PC-9 (cell line): ENCODE data around the gene UBE2S. TPM values are rescaled to one million over a fixed set of nuclear protein-coding genes. Genes with fewer than 3 reads are reported as not detected.

Experiments used
- BruUV-seq: library from RNA; stranded (reverse); fragments of 400-500 nt; replicated peaks from 2 replicates; lab custom pipeline; 2021; lab: Mats Ljungman, UMichigan
- CTCF ChIA-PET: fragments of 300-600 bp; sonication (Branson Sonifier 250); formaldehyde crosslinking; loops from one replicate; lab custom pipeline; 2022; ENCODE audit warnings: antibody characterized with exemption; lab: Charles Lee
- POLR2A ChIA-PET: fragments of 300-600 bp; sonication (Branson Sonifier 250); formaldehyde crosslinking; loops from one replicate; lab custom pipeline; 2022; ENCODE audit warnings: antibody characterized with exemption; ENCODE audit not compliant: unreplicated experiment; lab: Charles Lee
- DNase-seq, 2 experiments: peaks; one replicate each; pipeline versions ENCODE4 v3.0.0 to v3.0.0-alpha.2; 2015 to 2022; ENCODE audit warnings: mixed read lengths in 1 of 2
- H2AFZ ChIP-seq: fragments of 200-600 bp; sonication (generic); 2 replicates; pipeline ENCODE4 v1.8.1; 2017; ENCODE audit warnings: antibody characterized with exemption
- H3F3A ChIP-seq: fragments of 200-600 bp; sonication (generic); 2 replicates; pipeline ENCODE4 v1.8.1; 2017; ENCODE audit warnings: antibody characterized with exemption, mild to moderate bottlenecking, low read depth; ENCODE audit not compliant: insufficient read depth
- H3K27ac ChIP-seq: fragments of 200-600 bp; sonication (generic); 2 replicates; pipeline ENCODE4 v1.6.1; 2016; ENCODE audit warnings: mixed run types
- H3K27me3 ChIP-seq: fragments of 200-600 bp; sonication (generic); 2 replicates; pipeline ENCODE4 v1.6.1; 2016; ENCODE audit warnings: low read depth, mixed run types; ENCODE audit not compliant: insufficient read depth
- H3K36me3 ChIP-seq: fragments of 200-600 bp; sonication (generic); 2 replicates; pipeline ENCODE4 v1.6.1; 2016; ENCODE audit warnings: low read depth, mixed run types
- H3K4me1 ChIP-seq: fragments of 200-600 bp; sonication (generic); replicated peaks from 2 replicates; pipeline ENCODE4 v1.6.1; 2016; ENCODE audit warnings: mixed run types; ENCODE audit not compliant: insufficient read depth
- H3K4me2 ChIP-seq: fragments of 200-600 bp; sonication (generic); 2 replicates; pipeline ENCODE4 v1.6.1; 2017; ENCODE audit warnings: mixed run types
- H3K4me3 ChIP-seq: fragments of 200-600 bp; sonication (generic); 2 replicates; pipeline ENCODE4 v1.6.1; 2016; ENCODE audit warnings: mixed run types
- H3K79me2 ChIP-seq: fragments of 200-600 bp; sonication (generic); 2 replicates; pipeline ENCODE4 v1.6.1; 2017; ENCODE audit warnings: low read depth, mixed run types
- H3K9me2 ChIP-seq: fragments of 200-600 bp; sonication (generic); 2 replicates; pipeline ENCODE4 v1.8.1; 2017; ENCODE audit warnings: mild to moderate bottlenecking; ENCODE audit not compliant: insufficient read depth
- H3K9me3 ChIP-seq: fragments of 200-600 bp; sonication (generic); 2 replicates; pipeline ENCODE4 v1.8.1; 2016; ENCODE audit warnings: low read depth; ENCODE audit not compliant: insufficient read depth
- H4K20me1 ChIP-seq: fragments of 200-600 bp; sonication (generic); 2 replicates; pipeline ENCODE4 v1.8.1; 2017; ENCODE audit not compliant: insufficient read depth
- EZH2 ChIP-seq: fragments of 200-600 bp; sonication (generic); IDR thresholded peaks from 2 replicates; pipeline ENCODE4 v1.8.0; 2017; ENCODE audit warnings: antibody characterized with exemption, low read depth
- intact Hi-C: fragments of 100-400 bp; cut with micrococcal nuclease; formaldehyde crosslinking; loops from one replicate; pipeline ENCODE4 v1.10.0; 2022; ENCODE audit not compliant: unreplicated experiment
- total RNA-seq: library from RNA; stranded (reverse); gene quantifications from 2 replicates; pipeline ENCODE4 v1.2.3, GENCODE V29; 2021
- TF ChIP-seq, protein P1 (sequence below): fragments of 200-600 bp; sonication (generic); conservative IDR thresholded peaks from 2 replicates; pipeline ENCODE4 v1.6.1; 2017; ENCODE audit warnings: mixed run types, antibody characterized with exemption, mild to moderate bottlenecking, moderate library complexity

The UBE2S gene
- total RNA-seq, 1 experiment from 2014 or later, result 359 TPM

DNA sequence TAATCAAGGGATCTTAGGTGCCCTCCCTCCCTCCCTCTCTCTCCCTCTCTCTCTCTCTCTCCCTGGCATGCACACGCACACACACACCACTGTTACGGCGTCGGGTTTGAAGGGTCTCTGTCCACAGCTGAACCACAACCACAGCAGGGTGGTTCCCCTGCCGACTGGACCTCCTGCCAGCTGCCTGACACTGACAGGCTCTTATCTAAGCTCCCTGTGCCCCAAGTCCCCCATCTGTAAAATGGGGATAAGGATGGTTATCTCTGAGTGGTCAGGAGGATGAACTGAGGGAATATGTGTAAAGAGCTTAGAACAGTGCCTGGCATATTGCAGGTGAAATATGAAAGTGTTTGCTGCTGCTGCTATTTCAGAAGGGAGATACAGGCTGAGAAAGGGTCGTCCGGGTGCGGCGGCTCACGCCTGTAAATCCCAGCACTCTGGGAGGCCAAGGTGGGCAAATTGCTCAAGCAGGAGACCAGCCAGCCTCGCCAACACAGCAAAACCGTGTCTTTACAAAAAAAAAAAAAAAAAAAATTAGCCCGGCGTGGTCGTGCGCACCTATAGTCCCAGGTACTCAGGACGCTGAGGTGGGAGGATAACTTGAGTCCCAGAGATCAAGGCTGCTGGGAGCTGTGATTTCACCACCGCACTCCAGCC is 36.4 kb upstream of the UBE2S start:
- Histone ChIP-seq H3F3A (peaks cover 18% of the 10 kb centered on the region), H3K4me1 (no peaks in the 10 kb centered on the region), H3K27ac (no peak overlapping the region), H3K27me3 (peaks cover 52% of the 10 kb centered on the region), H3K4me3 (no peak overlapping the region), H4K20me1 (no peaks in the 10 kb centered on the region; the same call in 1 of the 2 replicates), H3K9me3 (no peaks in the 10 kb centered on the region), H3K9me2 (no peaks in the 10 kb centered on the region), H3K4me2 (no peak overlapping the region), H3K36me3 (no peaks in the 10 kb centered on the region), H3K79me2 (no peaks in the 10 kb centered on the region), H2AFZ (no peak overlapping the region)
- POLR2A ChIA-PET, result no interaction called here
- TF ChIP-seq, protein P1, sequence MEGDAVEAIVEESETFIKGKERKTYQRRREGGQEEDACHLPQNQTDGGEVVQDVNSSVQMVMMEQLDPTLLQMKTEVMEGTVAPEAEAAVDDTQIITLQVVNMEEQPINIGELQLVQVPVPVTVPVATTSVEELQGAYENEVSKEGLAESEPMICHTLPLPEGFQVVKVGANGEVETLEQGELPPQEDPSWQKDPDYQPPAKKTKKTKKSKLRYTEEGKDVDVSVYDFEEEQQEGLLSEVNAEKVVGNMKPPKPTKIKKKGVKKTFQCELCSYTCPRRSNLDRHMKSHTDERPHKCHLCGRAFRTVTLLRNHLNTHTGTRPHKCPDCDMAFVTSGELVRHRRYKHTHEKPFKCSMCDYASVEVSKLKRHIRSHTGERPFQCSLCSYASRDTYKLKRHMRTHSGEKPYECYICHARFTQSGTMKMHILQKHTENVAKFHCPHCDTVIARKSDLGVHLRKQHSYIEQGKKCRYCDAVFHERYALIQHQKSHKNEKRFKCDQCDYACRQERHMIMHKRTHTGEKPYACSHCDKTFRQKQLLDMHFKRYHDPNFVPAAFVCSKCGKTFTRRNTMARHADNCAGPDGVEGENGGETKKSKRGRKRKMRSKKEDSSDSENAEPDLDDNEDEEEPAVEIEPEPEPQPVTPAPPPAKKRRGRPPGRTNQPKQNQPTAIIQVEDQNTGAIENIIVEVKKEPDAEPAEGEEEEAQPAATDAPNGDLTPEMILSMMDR, result no peak
- TF ChIP-seq EZH2, result no peak
- intact Hi-C loops, result no loop called here
- no TSS peak for BruUV-seq
- CTCF ChIA-PET, result no interaction called here
- no peak for DNase-seq

DNA sequence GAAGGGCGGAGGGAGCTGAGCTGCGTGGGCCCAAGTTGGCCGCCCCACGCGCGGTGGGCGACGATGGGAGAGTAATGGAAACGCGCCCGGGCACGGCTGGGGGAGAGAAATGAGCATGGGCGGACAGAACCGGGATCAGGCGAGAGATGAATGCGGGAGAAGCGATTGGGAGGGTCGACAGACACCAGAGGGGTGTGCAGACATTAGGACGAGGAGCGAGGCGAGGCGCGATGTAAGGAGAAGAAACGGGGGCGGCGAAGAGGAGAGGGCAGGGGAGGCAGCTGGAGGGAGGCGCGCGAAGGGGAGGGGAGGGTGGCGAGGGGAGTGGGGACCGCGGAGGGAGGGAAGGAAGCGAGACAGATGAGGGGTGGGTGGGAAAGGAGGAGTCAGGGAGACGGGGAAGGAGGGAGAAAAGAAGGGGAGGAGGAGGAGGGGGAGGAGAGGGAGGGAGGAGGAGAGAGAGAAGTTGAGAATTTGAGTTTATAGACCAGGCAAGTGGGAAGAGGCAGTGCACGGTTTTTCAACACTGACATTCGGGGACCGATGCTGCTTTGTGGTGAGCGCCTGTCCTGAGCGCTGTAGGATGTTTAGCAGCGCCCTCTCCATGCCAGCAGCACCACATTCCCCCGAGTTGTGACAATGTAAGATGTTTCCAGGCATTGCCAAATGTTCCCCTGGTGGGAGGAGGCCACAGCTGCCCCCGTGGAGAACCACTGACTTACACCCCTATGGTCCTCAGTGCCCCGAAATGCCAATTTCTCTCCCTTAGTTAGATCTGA is 35.6 kb upstream of the UBE2S start, which contains the start of gene SHISA7:
TSS of gene SHISA7 (minus strand) at position 256 of the 779 bp plus-strand sequence. CDS start 437 bp downstream, outside the sequence.
- ChIA-PET POLR2A (no interaction called here), CTCF (no interaction called here)
- H3K4me1 ChIP-seq, result no peaks in the 10 kb centered on the region
- H3K27ac ChIP-seq, result no peak within 1 kb of the TSS
- peaks cover 52% of the 10 kb centered on the region for H3K27me3 ChIP-seq
- H2AFZ ChIP-seq, result no peak within 1 kb of the TSS
- peaks cover 18% of the 10 kb centered on the region for H3F3A ChIP-seq
- H4K20me1 ChIP-seq, result no peaks in the 10 kb centered on the region; the same call in 1 of the 2 replicates
- no peaks in the 10 kb centered on the region for H3K36me3 ChIP-seq
- H3K79me2 ChIP-seq, result no peaks in the 10 kb centered on the region
- BruUV-seq, result no TSS peak
- H3K9me3 ChIP-seq, result no peaks in the 10 kb centered on the region
- H3K4me3 ChIP-seq, result no peak within 1 kb of the TSS
- no peak within 1 kb of the TSS for H3K4me2 ChIP-seq
- intact Hi-C loops, result no loop called here
- DNase-seq, result no peak
- H3K9me2 ChIP-seq, result no peaks in the 10 kb centered on the region
- TF ChIP-seq, protein P1, result no peak
- no peak for TF ChIP-seq EZH2

DNA sequence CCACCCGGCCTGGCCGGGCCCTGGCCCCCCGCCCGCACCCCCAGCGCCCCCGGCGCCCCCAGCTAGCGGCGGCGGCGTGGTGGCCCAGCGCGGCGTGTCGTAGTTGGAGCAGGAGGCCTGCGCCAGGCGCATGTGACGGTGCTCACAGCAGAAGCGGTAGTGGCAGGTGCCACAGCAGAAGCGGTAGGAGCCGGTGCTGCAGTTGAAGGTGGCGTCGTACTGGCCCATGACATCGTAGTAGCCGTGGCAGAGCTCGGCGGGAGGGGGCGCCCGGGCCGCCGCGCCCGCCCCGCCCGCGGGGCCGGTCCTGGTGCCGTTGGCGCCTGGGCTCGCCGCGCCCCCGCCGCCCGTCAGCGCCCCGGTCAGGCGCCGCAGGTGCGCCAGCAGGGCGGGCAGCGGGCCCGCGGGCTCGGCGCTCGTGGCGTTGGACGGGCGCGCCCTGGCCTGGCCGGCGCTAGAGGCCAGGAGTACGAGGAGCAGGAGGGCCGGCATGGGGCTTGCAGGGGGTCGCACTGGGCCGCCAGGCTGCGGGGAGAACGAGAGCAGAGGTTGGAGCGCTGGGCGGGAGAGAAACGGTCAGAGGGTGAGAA is 34.9 kb upstream of the UBE2S start:
- H3K27me3 ChIP-seq, result peaks cover 52% of the 10 kb centered on the region
- POLR2A ChIA-PET, result no interaction called here
- CTCF ChIA-PET, result no interaction called here

More for the DNA sequence above, 34.9 kb upstream of the UBE2S start:
- intact Hi-C loops, result no loop called here
- no peaks in the 10 kb centered on the region for H3K36me3 ChIP-seq
- no peak overlapping the region for H3K4me2 ChIP-seq
- no peak overlapping the region for H3K4me3 ChIP-seq
- H3K79me2 ChIP-seq, result no peaks in the 10 kb centered on the region
- H4K20me1 ChIP-seq, result no peaks in the 10 kb centered on the region; the same call in 1 of the 2 replicates
- no peak overlapping the region for H2AFZ ChIP-seq
- H3K4me1 ChIP-seq, result no peaks in the 10 kb centered on the region
- BruUV-seq, result no TSS peak
- TF ChIP-seq, protein P1, result no peak
- no peak for TF ChIP-seq EZH2
- H3K27ac ChIP-seq, result no peak overlapping the region
- H3K9me3 ChIP-seq, result no peaks in the 10 kb centered on the region
- peaks cover 16% of the 10 kb centered on the region for H3F3A ChIP-seq
- H3K9me2 ChIP-seq, result no peaks in the 10 kb centered on the region
- DNase-seq, result no peak
